Measurements from ENCODE around the gene ZBTB26. TPM values are rescaled to one million over a fixed set of nuclear protein-coding genes. Genes with fewer than 3 reads are reported as not detected.
"Not testable (repeated sequence)": the region's sequence is repeated elsewhere in the genome, so short reads cannot be mapped to it uniquely, and the experiment has no call there.

The ZBTB26 gene
- total RNA-seq, 1 donor from 2014 or later: 11.3 TPM

- H3K36me3 Mint-ChIP-seq: peaks cover 47% of the 10 kb centered on the region
- TF ChIP-seq CTCF (conservative IDR thresholded peaks at IDR 0.05): no peak
- H3K27me3 Mint-ChIP-seq: no peaks in the 10 kb centered on the region
- DNase-seq (ENCODE audit: extremely low spot score, unreplicated experiment): no peak
- H3K4me3 Mint-ChIP-seq: no peak overlapping the region
- H3K4me1 Mint-ChIP-seq (ENCODE audit: unreplicated experiment): no peaks in the 10 kb centered on the region
- no peaks in the 10 kb centered on the region for H3K9me3 Mint-ChIP-seq
- H3K27ac Mint-ChIP-seq: no peak overlapping the region
Observed at GRCh38 chr9:122875523-122875922, 55.8 kb downstream of the ZBTB26 start.

GRCh38 chr9:122867276-122867675, 64.0 kb downstream of the ZBTB26 start:
- H3K4me1 Mint-ChIP-seq (ENCODE audit: unreplicated experiment); H3K27me3 Mint-ChIP-seq; H3K4me3 Mint-ChIP-seq; DNase-seq (ENCODE audit: extremely low spot score, unreplicated experiment); H3K27ac Mint-ChIP-seq; H3K9me3 Mint-ChIP-seq: not testable (repeated sequence)
- peaks cover 38% of the 10 kb centered on the region for H3K36me3 Mint-ChIP-seq

- Mint-ChIP-seq H3K4me3 (no peak overlapping the region), H3K4me1 (ENCODE audit: unreplicated experiment) (no peaks in the 10 kb centered on the region), H3K36me3 (peaks cover 34% of the 10 kb centered on the region), H3K9me3 (no peaks in the 10 kb centered on the region), H3K27me3 (no peaks in the 10 kb centered on the region), H3K27ac (no peak overlapping the region)
- TF ChIP-seq CTCF (conservative IDR thresholded peaks at IDR 0.05): no peak
- DNase-seq (ENCODE audit: extremely low spot score, unreplicated experiment): no peak
Observed at GRCh38 chr9:122866079-122866478, 65.2 kb downstream of the ZBTB26 start.

Other genes with a start within 250 kb of the ZBTB26 start
- gene OR1L4, start 207.5 kb downstream of the ZBTB26 start, total RNA-seq (ENCODE audit: low replicate concordance): not detected in 2 replicates
- gene OR1L6, start 189.2 kb downstream of the ZBTB26 start, total RNA-seq (ENCODE audit: low replicate concordance): not detected in 2 replicates
- gene OR5C1, start 142.6 kb downstream of the ZBTB26 start, total RNA-seq (ENCODE audit: low replicate concordance): not detected in 2 replicates
- not detected in 2 replicates for gene OR1K1, start 131.4 kb downstream of the ZBTB26 start, total RNA-seq (ENCODE audit: low replicate concordance)
- gene PDCL, start 102.9 kb downstream of the ZBTB26 start, total RNA-seq (ENCODE audit: low replicate concordance): 18.5 and 21.3 TPM in 2 replicates
- gene RC3H2, start 26.2 kb downstream of the ZBTB26 start, total RNA-seq (ENCODE audit: low replicate concordance): 57.7 TPM in 2 replicates
- 8.3 and 8.7 TPM in 2 replicates for gene ZBTB6, start 18.2 kb downstream of the ZBTB26 start, total RNA-seq (ENCODE audit: low replicate concordance)
- 68.4 and 72.7 TPM in 2 replicates for gene RABGAP1, start 9.5 kb upstream of the ZBTB26 start, total RNA-seq (ENCODE audit: low replicate concordance)
- 0.46 and 1.1 TPM in 2 replicates for gene GPR21, start 102.2 kb upstream of the ZBTB26 start, total RNA-seq (ENCODE audit: low replicate concordance)